HepG2 (cell line): ENCODE results near the gene NEMF. TPM values are rescaled to one million over a fixed set of nuclear protein-coding genes. Genes with fewer than 3 reads are reported as not detected.
A peak's percentile ranks its signal among the peaks of the same experiment; 100 is the strongest.

Experiments used
- ATF6 ChIP-seq: sonication (generic); formaldehyde crosslinking; conservative IDR thresholded peaks from 2 replicates; pipeline ENCODE4 v1.4.0; 2020; ENCODE audit warnings: missing genetic modification reagents
- ATF7-NPFF ChIP-seq: sonication (generic); formaldehyde crosslinking; IDR thresholded peaks from 2 replicates; pipeline ENCODE4 v1.8.1; 2023; ENCODE audit warnings: mild to moderate bottlenecking, low read depth, missing genetic modification reagents, moderate library complexity
- ATM ChIP-seq: fragments of 450-650 bp; IDR thresholded peaks from 2 replicates; pipeline ENCODE4 v1.7.1; 2017; ENCODE audit warnings: mild to moderate bottlenecking, borderline replicate concordance
- DMAP1 ChIP-seq: IDR thresholded peaks from 2 replicates; pipeline ENCODE4 v1.6.1; 2016
- ETS1 ChIP-seq: sonication (generic); formaldehyde crosslinking; IDR thresholded peaks from 2 replicates; pipeline ENCODE4 v1.4.0; 2020; ENCODE audit warnings: missing genetic modification reagents
- KLF9 ChIP-seq: IDR thresholded peaks from 2 replicates; pipeline ENCODE4 v1.6.1; 2016; ENCODE audit warnings: low read depth
- PAXIP1 ChIP-seq: sonication (generic); formaldehyde crosslinking; conservative IDR thresholded peaks from 2 replicates; pipeline ENCODE4 v1.4.0; 2020; ENCODE audit warnings: mild to moderate bottlenecking, missing genetic modification reagents, moderate library complexity
- PHF8 ChIP-seq: sonication (generic); formaldehyde crosslinking; IDR thresholded peaks from 2 replicates; pipeline ENCODE4 v1.5.0; 2020; ENCODE audit warnings: missing genetic modification reagents
- POLR2AphosphoS5 ChIP-seq: IDR thresholded peaks from 2 replicates; pipeline ENCODE4 v1.6.1; 2012; ENCODE audit warnings: low read depth, low read length
- TEAD3 ChIP-seq: optimal IDR thresholded peaks from 2 replicates; pipeline ENCODE3; 2016; ENCODE audit warnings: borderline replicate concordance
- ZBTB34 ChIP-seq: sonication (generic); formaldehyde crosslinking; IDR thresholded peaks from 2 replicates; pipeline ENCODE4 v1.8.0; 2022; ENCODE audit warnings: mild to moderate bottlenecking, missing genetic modification reagents
- ZFX ChIP-seq: sonication (generic); formaldehyde crosslinking; IDR thresholded peaks from 2 replicates; pipeline ENCODE4 v1.4.0; 2020; ENCODE audit warnings: mild to moderate bottlenecking, low read depth, missing genetic modification reagents, moderate library complexity
- ZNF232 ChIP-seq: sonication (generic); formaldehyde crosslinking; IDR thresholded peaks from 2 replicates; pipeline ENCODE4 v1.4.0; 2020; ENCODE audit warnings: missing genetic modification reagents, borderline replicate concordance
- ZNF609 ChIP-seq: sonication (generic); formaldehyde crosslinking; IDR thresholded peaks from 2 replicates; pipeline ENCODE4 v1.4.0; 2020; ENCODE audit warnings: mild to moderate bottlenecking, missing genetic modification reagents, borderline replicate concordance
- polyA plus RNA-seq, 8 experiments: library from polyadenylated mRNA; depleted of rRNA in 3 of 8; stranded (reverse) in 7 of 8; unstranded in 1 of 8; fragments of >200 nt; fragmentation: Illumina TruSeq in 4 of 8; extraction: Trizol in 4 of 8; gene quantifications; 2 replicates each; pipeline versions ENCODE4 v1.2.1 to v1.2.3, GENCODE V29; 2011 to 2016; ENCODE audit warnings: low read depth in 4 of 8, missing spikeins in 1 of 8, mixed read lengths in 1 of 8; ENCODE audit not compliant: insufficient read depth in 1 of 8
- total RNA-seq, 5 experiments: library from RNA; depleted of rRNA; stranded (reverse); fragments of >200 nt; fragmentation: Illumina TruSeq; extraction: Trizol; gene quantifications; 2 replicates each; pipeline ENCODE4 v1.2.3, GENCODE V29; 2016; ENCODE audit warnings: low read depth in 1 of 5

The NEMF gene
- total and polyA plus RNA-seq, 2 of the 13 experiments (the other 11 are each of a cell fraction or from before 2014, with no cell fraction given), result 21.3 to 57.9 TPM

GRCh38 chr14:49770212-49770817, 82.3 kb downstream of the NEMF start (continued):
- TF ChIP-seq ZBTB34 (CRISPR knock-in tag) (peak; percentile 82; the same call in 1 of the 2 replicates), PHF8 (CRISPR knock-in tag) (peak; percentile 46; the same call in 1 of the 2 replicates), ATF7-NPFF (CRISPR knock-in tag) (no peak), ATF6 (CRISPR knock-in tag) (no peak), PAXIP1 (CRISPR knock-in tag) (peak; percentile 99), TEAD3 (peak; percentile 93), KLF9 (CRISPR knock-in tag) (no peak; the same call in 1 of the 2 replicates), ETS1 (no peak), ATM (no peak), ZNF609 (peak; percentile 93), DMAP1 (CRISPR knock-in tag) (peak; percentile 79; the same call in 1 of the 2 replicates), ZFX (CRISPR knock-in tag) (peak; percentile 45; the same call in 1 of the 2 replicates), POLR2AphosphoS5 (peak; percentile 91), ZNF232 (CRISPR knock-in tag) (peak; percentile 25; the same call in 1 of the 2 replicates)
